CD4-positive, alpha-beta memory T cell (primary cell): Measurements from ENCODE around the gene ABL2. TPM values are rescaled to one million over a fixed set of nuclear protein-coding genes. Genes with fewer than 3 reads are reported as not detected.

Experiments
- CTCF ChIA-PET: fragments of 350-600 bp; sonication (Branson Sonifier 250); formaldehyde crosslinking; loops from one replicate; lab custom pipeline; 2021; ENCODE audit warnings: inconsistent platforms; ENCODE audit not compliant: partially characterized antibody; lab: Charles Lee
- POLR2A ChIA-PET: fragments of 350-600 bp; sonication (Branson Sonifier 250); formaldehyde crosslinking; loops from one replicate; lab custom pipeline; 2021; ENCODE audit not compliant: partially characterized antibody; lab: Charles Lee
- DNase-seq, 5 donors: peaks; one replicate each; pipeline versions ENCODE4 v3.0.0 to v3.0.0-alpha.2; 2020 to 2022; ENCODE audit warnings: mixed read lengths in 1 of 5
- H3K27ac ChIP-seq: one replicate; pipeline ENCODE4 v1.7.0; 2013; ENCODE audit warnings: low read depth, low read length
- H3K27me3 ChIP-seq: 2 replicates; pipeline ENCODE4 v1.7.0; 2013; ENCODE audit warnings: mild to moderate bottlenecking, low read length, moderate library complexity; ENCODE audit not compliant: insufficient read depth
- H3K36me3 ChIP-seq: 2 replicates; pipeline ENCODE4 v1.7.0; 2013; ENCODE audit warnings: mild to moderate bottlenecking, low read length, moderate library complexity; ENCODE audit not compliant: insufficient read depth
- H3K4me1 ChIP-seq: 2 replicates; pipeline ENCODE4 v1.7.0; 2013; ENCODE audit warnings: mild to moderate bottlenecking, low read length, moderate library complexity; ENCODE audit not compliant: insufficient read depth
- H3K4me3 ChIP-seq, 2 donors: one replicate each; pipeline ENCODE4 v1.7.0; 2013; ENCODE audit warnings: low read length in 2 of 2, mild to moderate bottlenecking in 1 of 2
- H3K9me3 ChIP-seq, 2 donors: one replicate each; pipeline ENCODE4 v1.7.0; 2013; ENCODE audit warnings: low read length in 2 of 2, control low read depth in 1 of 2; ENCODE audit not compliant: control insufficient read depth in 1 of 2
- H3K27ac Mint-ChIP-seq, 7 donors: one replicate each; pipeline ENCODE4 v1.8.0; 2020 to 2021; ENCODE audit warnings: mixed read lengths in 7 of 7, mild to moderate bottlenecking in 6 of 7, inconsistent platforms in 3 of 7, moderate library complexity in 3 of 7
- H3K27me3 Mint-ChIP-seq, 2 donors: one replicate each; pipeline ENCODE4 v1.8.0; 2020 to 2021; ENCODE audit warnings: mixed read lengths in 2 of 2
- H3K36me3 Mint-ChIP-seq, 2 donors: one replicate each; pipeline ENCODE4 v1.8.0; 2020 to 2021; ENCODE audit warnings: mixed read lengths in 2 of 2, inconsistent platforms in 1 of 2, mild to moderate bottlenecking in 1 of 2
- H3K4me1 Mint-ChIP-seq, 4 donors: one replicate each; pipeline ENCODE4 v1.8.0; 2020 to 2021; ENCODE audit warnings: mixed read lengths in 4 of 4, mild to moderate bottlenecking in 1 of 4
- H3K4me3 Mint-ChIP-seq, 8 donors: one replicate each; pipeline ENCODE4 v1.8.0; 2020 to 2021; ENCODE audit warnings: mixed read lengths in 8 of 8, mild to moderate bottlenecking in 7 of 8, moderate library complexity in 6 of 8, inconsistent platforms in 3 of 8
- H3K9me3 Mint-ChIP-seq, 8 donors: one replicate each; pipeline ENCODE4 v1.8.0; 2020 to 2021; ENCODE audit warnings: mixed read lengths in 8 of 8, mild to moderate bottlenecking in 5 of 8, inconsistent platforms in 3 of 8, moderate library complexity in 1 of 8
- intact Hi-C: fragments of 100-400 bp; cut with micrococcal nuclease; formaldehyde crosslinking; loops from one replicate; pipeline ENCODE4 v1.15.1; 2023
- polyA plus RNA-seq, 2 donors: library from polyadenylated mRNA; unstranded; fragments of 300-500 nt; fragmentation: Illumina TruSeq; gene quantifications; one replicate each; pipeline ENCODE4 v1.2.3, GENCODE V29; 2021
- total RNA-seq, 2 experiments: library from RNA; stranded (reverse); gene quantifications; one replicate each; pipeline ENCODE4 v1.2.3, GENCODE V29; 2021

The ABL2 gene
- total and polyA plus RNA-seq, 4 experiments from 2014 or later = 1.2 to 18.6 (median 9.5) TPM

DNA sequence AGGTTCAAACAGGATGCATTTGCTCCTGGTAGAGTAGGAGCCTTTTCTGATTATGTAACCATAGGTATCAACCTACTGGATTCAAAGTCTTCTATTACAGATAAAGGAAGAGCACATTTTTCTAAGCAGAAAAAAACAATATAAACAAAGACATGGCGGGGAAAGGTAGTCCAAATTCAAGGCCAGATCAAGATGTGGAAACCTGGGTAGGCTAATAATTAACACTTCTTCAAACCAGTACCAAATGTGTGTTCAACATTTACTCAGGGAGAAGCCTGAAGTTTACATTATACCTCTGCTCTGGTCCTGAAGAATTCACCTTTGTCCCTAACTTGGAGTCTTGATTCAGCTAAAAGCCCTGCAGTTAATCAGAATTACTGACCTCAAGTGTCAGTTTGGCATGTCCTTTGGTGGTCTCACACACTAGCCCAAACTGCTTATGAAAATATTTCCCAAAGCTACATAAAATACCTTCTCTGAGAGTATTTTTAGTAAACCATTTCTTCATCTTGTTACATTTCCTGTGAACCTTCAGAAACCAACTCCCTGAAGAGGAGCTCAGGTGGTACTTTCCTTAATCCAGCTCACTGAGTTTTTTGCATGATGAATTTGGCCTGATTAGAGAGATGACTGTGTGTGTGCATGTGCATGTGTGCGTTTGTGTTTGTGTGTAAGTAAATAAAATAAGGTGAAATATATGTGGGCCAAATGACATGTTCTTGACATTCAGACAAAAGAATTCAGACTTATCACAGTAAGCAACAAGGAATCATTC, 77.4 kb downstream of the ABL2 start:
- no peak for DNase-seq
- Mint-ChIP-seq H3K4me3 (no peak overlapping the region), H3K36me3 (peaks cover 14 to 26% of the 10 kb centered on the region in 2 donors), H3K27ac (peak overlapping the region in 1 of 7 donors; percentile 35), H3K27me3 (no peaks in the 10 kb centered on the region), H3K9me3 (peaks cover 0 to 4% (median 0%) of the 10 kb centered on the region in 8 donors), H3K4me1 (peaks cover 8 to 25% (median 10%) of the 10 kb centered on the region in 4 donors)
- Histone ChIP-seq H3K9me3 (no peaks in the 10 kb centered on the region), H3K36me3 (no peaks in the 10 kb centered on the region), H3K27ac (no peak overlapping the region), H3K4me1 (no peaks in the 10 kb centered on the region), H3K4me3 (no peak overlapping the region), H3K27me3 (no peaks in the 10 kb centered on the region)
- POLR2A ChIA-PET = no interaction called here
- CTCF ChIA-PET = interaction anchor here (0.6 kb wide), 1 partner anchor 28 kb away, joined by 3 read pairs; no protein-coding TSS in a partner anchor
- intact Hi-C loops = no loop called here

DNA sequence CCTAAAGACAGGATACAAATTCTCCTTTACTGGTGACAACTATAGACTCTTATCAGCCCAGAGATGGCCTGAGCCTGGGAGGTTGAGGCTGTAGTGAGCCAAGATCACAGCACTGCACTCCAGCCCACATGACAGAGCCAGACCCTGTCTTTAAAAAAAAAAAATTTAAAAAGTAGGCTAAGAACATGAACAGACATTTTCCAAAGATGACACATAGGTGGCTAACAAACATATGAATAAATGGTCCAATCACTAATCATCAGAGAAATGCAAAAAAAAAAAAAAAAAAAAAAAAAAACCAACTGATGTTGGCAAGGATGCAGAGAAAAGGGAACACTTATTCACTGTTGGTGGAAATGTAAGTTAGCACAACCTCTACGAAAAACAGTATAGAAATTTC, 82.6 kb downstream of the ABL2 start:
- Mint-ChIP-seq H3K27ac (peak overlapping the region in 1 of 7 donors; percentile 17), H3K4me1 (peaks cover 14 to 19% (median 16%) of the 10 kb centered on the region in 4 donors), H3K4me3 (no peak overlapping the region), H3K36me3 (peaks cover 18 to 20% of the 10 kb centered on the region in 2 donors), H3K27me3 (no peaks in the 10 kb centered on the region), H3K9me3 (peaks cover 0 to 4% (median 0%) of the 10 kb centered on the region in 8 donors)
- ChIA-PET CTCF (no interaction called here), POLR2A (no interaction called here)
- intact Hi-C loops = no loop called here
- no peak for DNase-seq
- Histone ChIP-seq H3K36me3 (no peaks in the 10 kb centered on the region), H3K27ac (no peak overlapping the region), H3K4me1 (peaks cover 13% of the 10 kb centered on the region), H3K9me3 (no peaks in the 10 kb centered on the region), H3K4me3 (no peak overlapping the region), H3K27me3 (no peaks in the 10 kb centered on the region)

- ChIA-PET POLR2A (no interaction called here), CTCF (no interaction called here)
Observed at GRCh38 chr1:179146476-179146875, 83.0 kb downstream of the ABL2 start.

GRCh38 chr1:179145521-179145920, 84.0 kb downstream of the ABL2 start:
- H3K4me1 ChIP-seq = peaks cover 23% of the 10 kb centered on the region
- H3K4me1 Mint-ChIP-seq = peaks cover 20 to 23% (median 22%) of the 10 kb centered on the region in 4 donors
- intact Hi-C loops = no loop called here
- H3K9me3 ChIP-seq = no peaks in the 10 kb centered on the region
- no peaks in the 10 kb centered on the region for H3K27me3 Mint-ChIP-seq
- no peak overlapping the region for H3K4me3 Mint-ChIP-seq
- H3K4me3 ChIP-seq = no peak overlapping the region
- peaks cover 14 to 16% of the 10 kb centered on the region in 2 donors for H3K36me3 Mint-ChIP-seq
- ChIA-PET POLR2A (interaction anchor here (0.6 kb wide), 1 partner anchor 24 kb away, joined by 3 read pairs; no protein-coding TSS in a partner anchor), CTCF (no interaction called here)
- H3K36me3 ChIP-seq = no peaks in the 10 kb centered on the region
- no peak overlapping the region for H3K27ac ChIP-seq
- peak overlapping the region in 3 of 7 donors; percentile 18 to 66 (median 54) for H3K27ac Mint-ChIP-seq
- DNase-seq = no peak
- H3K9me3 Mint-ChIP-seq = peaks cover 0 to 4% (median 0%) of the 10 kb centered on the region in 8 donors
- H3K27me3 ChIP-seq = no peaks in the 10 kb centered on the region

More at GRCh38 chr1:179146476-179146875, 83.0 kb downstream of the ABL2 start:
- no peak overlapping the region for H3K27ac ChIP-seq
- no peak for DNase-seq
- Mint-ChIP-seq H3K4me1 (peaks cover 18 to 24% (median 21%) of the 10 kb centered on the region in 4 donors), H3K27me3 (no peaks in the 10 kb centered on the region), H3K36me3 (peaks cover 18 to 20% of the 10 kb centered on the region in 2 donors), H3K4me3 (no peak overlapping the region), H3K27ac (peak overlapping the region in 2 of 7 donors; percentile 17 to 47), H3K9me3 (peaks cover 0 to 4% (median 0%) of the 10 kb centered on the region in 8 donors)
- H3K36me3 ChIP-seq = no peaks in the 10 kb centered on the region
- no peaks in the 10 kb centered on the region for H3K9me3 ChIP-seq
- intact Hi-C loops = no loop called here
- H3K27me3 ChIP-seq = no peaks in the 10 kb centered on the region
- H3K4me3 ChIP-seq = no peak overlapping the region
- H3K4me1 ChIP-seq = peaks cover 18% of the 10 kb centered on the region

- intact Hi-C loops = no loop called here
Observed at GRCh38 chr1:179144626-179145025, 84.9 kb downstream of the ABL2 start.

DNA sequence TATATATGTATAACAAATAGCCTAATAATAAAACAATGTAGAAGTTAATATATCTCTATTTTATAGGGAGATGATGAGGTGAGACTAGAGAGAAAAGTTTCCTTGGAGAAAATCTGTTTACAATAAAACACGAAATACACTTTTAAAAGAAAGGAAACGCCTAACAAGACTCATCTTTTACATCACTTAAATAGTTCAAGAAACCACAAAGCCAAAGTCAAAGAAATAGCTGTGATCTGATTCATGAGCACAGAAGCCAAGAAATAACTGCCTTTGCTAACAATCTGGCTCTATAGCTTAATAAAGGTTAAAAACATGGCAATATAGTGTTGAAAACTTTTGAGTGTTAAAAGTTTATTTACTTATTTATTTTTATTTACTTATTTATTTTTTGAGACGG, 86.2 kb downstream of the ABL2 start:
- H3K27me3 Mint-ChIP-seq = no peaks in the 10 kb centered on the region
- peaks cover 3 to 12% of the 10 kb centered on the region in 2 donors for H3K36me3 Mint-ChIP-seq
- no peak overlapping the region for H3K4me3 Mint-ChIP-seq
- intact Hi-C loops = no loop called here
- ChIA-PET POLR2A (no interaction called here), CTCF (no interaction called here)
- H3K9me3 Mint-ChIP-seq = no peaks in the 10 kb centered on the region
- Histone ChIP-seq H3K27me3 (no peaks in the 10 kb centered on the region), H3K36me3 (no peaks in the 10 kb centered on the region), H3K4me1 (peaks cover 23% of the 10 kb centered on the region), H3K4me3 (no peak overlapping the region), H3K27ac (no peak overlapping the region), H3K9me3 (no peaks in the 10 kb centered on the region)
- DNase-seq = peak in 2 of 5 donors; percentile 7 to 13
- H3K4me1 Mint-ChIP-seq = peaks cover 21 to 31% (median 23%) of the 10 kb centered on the region in 4 donors
- H3K27ac Mint-ChIP-seq = peak overlapping the region in 3 of 7 donors; percentile 25 to 83 (median 67)

More at GRCh38 chr1:179144626-179145025, 84.9 kb downstream of the ABL2 start:
- Histone ChIP-seq H3K4me1 (peaks cover 23% of the 10 kb centered on the region), H3K9me3 (no peaks in the 10 kb centered on the region), H3K4me3 (no peak overlapping the region), H3K36me3 (no peaks in the 10 kb centered on the region), H3K27me3 (no peaks in the 10 kb centered on the region), H3K27ac (no peak overlapping the region)
- Mint-ChIP-seq H3K4me3 (no peak overlapping the region), H3K36me3 (peaks cover 9 to 12% of the 10 kb centered on the region in 2 donors), H3K27ac (no peak overlapping the region), H3K4me1 (peaks cover 21 to 31% (median 22%) of the 10 kb centered on the region in 4 donors), H3K27me3 (no peaks in the 10 kb centered on the region), H3K9me3 (no peaks in the 10 kb centered on the region)
- ChIA-PET CTCF (no interaction called here), POLR2A (interaction anchor here (0.6 kb wide), 1 partner anchor 9 kb away, joined by 3 read pairs; no protein-coding TSS in a partner anchor)
- no peak for DNase-seq

DNA sequence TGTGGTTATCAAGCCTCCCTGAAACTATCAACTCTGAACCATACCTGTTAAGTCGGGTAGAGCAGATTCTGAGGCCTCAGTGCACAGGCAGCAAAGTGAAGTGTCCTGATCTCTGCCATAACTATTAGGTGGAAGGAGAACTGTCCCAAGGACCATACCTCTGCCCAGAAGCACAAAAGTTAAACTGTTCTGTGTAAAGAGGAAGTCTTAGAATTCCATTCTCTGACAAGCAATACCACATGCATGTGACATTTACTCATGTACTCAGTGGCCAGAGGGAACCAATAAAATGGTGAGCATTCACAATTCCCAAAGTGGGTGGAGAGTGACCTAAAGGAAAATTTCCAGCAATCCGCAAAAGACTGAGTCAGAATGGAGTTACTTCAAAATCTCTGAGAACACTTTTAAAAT, 86.6 kb downstream of the ABL2 start:
- Histone ChIP-seq H3K9me3 (no peaks in the 10 kb centered on the region), H3K4me3 (no peak overlapping the region), H3K36me3 (no peaks in the 10 kb centered on the region), H3K27ac (peak overlapping the region; percentile 28), H3K4me1 (peaks cover 23% of the 10 kb centered on the region), H3K27me3 (no peaks in the 10 kb centered on the region)
- peak overlapping the region; percentile 13 to 83 (median 53) for H3K27ac Mint-ChIP-seq
- peaks cover 21 to 31% (median 23%) of the 10 kb centered on the region in 4 donors for H3K4me1 Mint-ChIP-seq
- H3K27me3 Mint-ChIP-seq = no peaks in the 10 kb centered on the region
- H3K4me3 Mint-ChIP-seq = peak overlapping the region in 3 of 8 donors; percentile 3 to 33 (median 7)
- ChIA-PET POLR2A (no interaction called here), CTCF (interaction anchor here (1.4 kb wide), 1 partner anchor 9 kb away, joined by 4 read pairs; no protein-coding TSS in a partner anchor)
- H3K36me3 Mint-ChIP-seq = peaks cover 3 to 9% of the 10 kb centered on the region in 2 donors
- H3K9me3 Mint-ChIP-seq = no peaks in the 10 kb centered on the region
- intact Hi-C loops = no loop called here
- no peak for DNase-seq
